A673 (cell line): Measurements from ENCODE around the gene HNRNPDL. TPM values are rescaled to one million over a fixed set of nuclear protein-coding genes. Genes with fewer than 3 reads are reported as not detected.

ENCODE experiments used
- BruUV-seq: library from RNA; stranded (reverse); fragments of 400-500 nt; replicated peaks from 2 replicates; lab custom pipeline; 2021; lab: Mats Ljungman, UMichigan
- CTCF ChIA-PET: fragments of 300-600 bp; sonication (Branson Sonifier 250); formaldehyde crosslinking; loops from one replicate; lab custom pipeline; 2022; ENCODE audit warnings: antibody characterized with exemption; lab: Charles Lee
- POLR2A ChIA-PET: fragments of 300-600 bp; sonication (Branson Sonifier 250); formaldehyde crosslinking; loops from one replicate; lab custom pipeline; 2022; ENCODE audit warnings: antibody characterized with exemption; ENCODE audit not compliant: low non-redundant PET; lab: Charles Lee
- DNase-seq: peaks from one replicate; pipeline ENCODE4 v3.0.0-alpha.2; 2015; ENCODE audit warnings: low spot score
- H3K27ac ChIP-seq: fragments of 200-600 bp; sonication (generic); 2 replicates; pipeline ENCODE4 v1.5.1; 2016; ENCODE audit warnings: mixed run types, low read depth, mild to moderate bottlenecking, mixed read lengths, antibody characterized with exemption, low read length; ENCODE audit not compliant: poor library complexity, severe bottlenecking
- H3K27me3 ChIP-seq: fragments of 200-600 bp; sonication (generic); replicated peaks from 2 replicates; pipeline ENCODE4 v1.6.1; 2017; ENCODE audit warnings: mixed run types, low read depth, mild to moderate bottlenecking, mixed read lengths, antibody characterized with exemption, low read length; ENCODE audit not compliant: insufficient read depth, poor library complexity
- H3K36me3 ChIP-seq: fragments of 200-600 bp; sonication (generic); 2 replicates; pipeline ENCODE4 v1.6.1; 2016; ENCODE audit warnings: mixed run types, mild to moderate bottlenecking, mixed read lengths, antibody characterized with exemption, low read length; ENCODE audit not compliant: insufficient read depth, poor library complexity, severe bottlenecking
- H3K4me1 ChIP-seq: fragments of 200-600 bp; sonication (generic); 2 replicates; pipeline ENCODE4 v1.6.1; 2017; ENCODE audit warnings: mixed run types, mild to moderate bottlenecking, mixed read lengths, antibody characterized with exemption, low read length; ENCODE audit not compliant: insufficient read depth, poor library complexity, severe bottlenecking
- H3K4me3 ChIP-seq: fragments of 200-600 bp; sonication (generic); 2 replicates; pipeline ENCODE4 v1.5.1; 2016; ENCODE audit warnings: low read depth, mixed run types, mild to moderate bottlenecking, mixed read lengths, low read length; ENCODE audit not compliant: poor library complexity, severe bottlenecking
- H3K9me3 ChIP-seq: fragments of 200-600 bp; sonication (generic); 2 replicates; pipeline ENCODE4 v1.6.1; 2016; ENCODE audit warnings: mixed run types, low read depth, mild to moderate bottlenecking, mixed read lengths, antibody characterized with exemption, low read length; ENCODE audit not compliant: poor library complexity, severe bottlenecking
- EZH2 ChIP-seq: fragments of 200-600 bp; sonication (generic); IDR thresholded peaks from 2 replicates; pipeline ENCODE4 v1.6.1; 2017; ENCODE audit warnings: borderline replicate concordance, low read depth, mild to moderate bottlenecking, mixed read lengths, antibody characterized with exemption, low read length; ENCODE audit not compliant: poor library complexity, severe bottlenecking
- intact Hi-C: fragments of 100-400 bp; cut with micrococcal nuclease; formaldehyde crosslinking; loops from one replicate; pipeline ENCODE4 v1.10.0; 2022; ENCODE audit not compliant: unreplicated experiment
- total RNA-seq: library from RNA; stranded (reverse); gene quantifications from 2 replicates; pipeline ENCODE4 v1.2.3, GENCODE V29; 2021
- TF ChIP-seq, protein P1 (sequence below): fragments of 300-800, 200-600 bp; sonication (generic); conservative IDR thresholded peaks from 2 replicates; pipeline ENCODE4 v1.5.1; 2017; ENCODE audit warnings: low read depth, mild to moderate bottlenecking, antibody characterized with exemption, low read length, moderate library complexity, mixed read lengths

HNRNPDL gene
- total RNA-seq, 1 experiment from 2014 or later = 320 TPM

DNA sequence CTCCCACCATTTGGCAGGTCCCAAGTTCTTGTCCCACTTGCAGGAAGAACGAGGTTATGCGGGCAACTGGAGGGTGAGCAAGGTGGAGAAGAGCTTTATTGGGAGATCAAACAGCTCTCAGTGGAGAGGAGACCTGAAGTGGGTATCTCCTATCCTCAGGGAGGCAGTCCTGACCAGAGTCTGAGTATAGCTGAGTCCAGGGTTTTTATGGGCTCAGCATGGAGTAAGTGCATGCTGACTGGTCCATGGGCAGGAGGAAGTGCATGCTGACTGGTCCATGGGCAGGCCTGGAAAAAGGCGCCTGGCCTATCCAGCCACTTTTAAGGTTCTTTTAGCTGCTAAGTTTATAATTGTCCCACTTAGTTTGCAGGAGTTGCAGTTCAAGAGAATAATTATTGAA is 49.0 kb downstream of the HNRNPDL start:
- Histone ChIP-seq H3K27ac (no peak overlapping the region), H3K9me3 (no peaks in the 10 kb centered on the region), H3K4me3 (no peak overlapping the region), H3K4me1 (no peaks in the 10 kb centered on the region), H3K36me3 (no peaks in the 10 kb centered on the region), H3K27me3 (no peaks in the 10 kb centered on the region)
- intact Hi-C loops = no loop called here
- TF ChIP-seq, protein P1, sequence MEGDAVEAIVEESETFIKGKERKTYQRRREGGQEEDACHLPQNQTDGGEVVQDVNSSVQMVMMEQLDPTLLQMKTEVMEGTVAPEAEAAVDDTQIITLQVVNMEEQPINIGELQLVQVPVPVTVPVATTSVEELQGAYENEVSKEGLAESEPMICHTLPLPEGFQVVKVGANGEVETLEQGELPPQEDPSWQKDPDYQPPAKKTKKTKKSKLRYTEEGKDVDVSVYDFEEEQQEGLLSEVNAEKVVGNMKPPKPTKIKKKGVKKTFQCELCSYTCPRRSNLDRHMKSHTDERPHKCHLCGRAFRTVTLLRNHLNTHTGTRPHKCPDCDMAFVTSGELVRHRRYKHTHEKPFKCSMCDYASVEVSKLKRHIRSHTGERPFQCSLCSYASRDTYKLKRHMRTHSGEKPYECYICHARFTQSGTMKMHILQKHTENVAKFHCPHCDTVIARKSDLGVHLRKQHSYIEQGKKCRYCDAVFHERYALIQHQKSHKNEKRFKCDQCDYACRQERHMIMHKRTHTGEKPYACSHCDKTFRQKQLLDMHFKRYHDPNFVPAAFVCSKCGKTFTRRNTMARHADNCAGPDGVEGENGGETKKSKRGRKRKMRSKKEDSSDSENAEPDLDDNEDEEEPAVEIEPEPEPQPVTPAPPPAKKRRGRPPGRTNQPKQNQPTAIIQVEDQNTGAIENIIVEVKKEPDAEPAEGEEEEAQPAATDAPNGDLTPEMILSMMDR = no peak
- no peak for TF ChIP-seq EZH2
- DNase-seq = no peak
- ChIA-PET CTCF (interaction anchor here (0.6 kb wide), 1 partner anchor 62 kb away, joined by 3 read pairs; no protein-coding TSS in a partner anchor), POLR2A (interaction anchor here (0.6 kb wide), 1 partner anchor 16 kb away, joined by 7 read pairs; no protein-coding TSS in a partner anchor)
- BruUV-seq = no TSS peak

GRCh38 chr4:82380831-82381230 is 49.4 kb downstream of the HNRNPDL start:
- no peaks in the 10 kb centered on the region for H3K36me3 ChIP-seq
- H3K4me1 ChIP-seq = no peaks in the 10 kb centered on the region
- ChIA-PET CTCF (no interaction called here), POLR2A (interaction anchor here (0.6 kb wide), 1 partner anchor 15 kb away, joined by 7 read pairs; no protein-coding TSS in a partner anchor)
- no peaks in the 10 kb centered on the region for H3K27me3 ChIP-seq
- no peak for TF ChIP-seq EZH2
- TF ChIP-seq, protein P1 = no peak
- no peak overlapping the region for H3K4me3 ChIP-seq
- no peak overlapping the region for H3K27ac ChIP-seq
- intact Hi-C loops = no loop called here
- no peak for DNase-seq
- no TSS peak for BruUV-seq
- no peaks in the 10 kb centered on the region for H3K9me3 ChIP-seq

DNA sequence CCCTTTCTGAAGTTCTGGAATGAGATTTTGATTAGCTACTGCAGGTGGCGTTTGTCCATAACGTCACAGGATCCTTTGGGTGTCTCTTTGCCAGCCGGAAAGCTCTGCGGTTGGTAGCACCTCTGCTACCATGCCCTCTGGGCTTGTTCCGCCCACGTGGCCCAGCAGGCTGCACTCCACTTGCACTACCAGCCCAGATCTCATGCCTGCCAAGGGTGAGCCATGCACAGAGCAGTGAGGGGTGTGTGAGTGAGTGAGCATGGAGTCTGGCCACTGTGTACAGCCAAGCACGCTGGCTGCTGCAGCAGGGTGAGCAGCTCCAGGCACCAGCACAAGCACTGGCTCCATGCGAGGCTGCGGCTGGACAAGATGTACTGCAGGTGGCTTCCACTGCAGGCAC is 49.9 kb downstream of the HNRNPDL start:
- H3K36me3 ChIP-seq = no peaks in the 10 kb centered on the region
- no peaks in the 10 kb centered on the region for H3K9me3 ChIP-seq
- DNase-seq = no peak
- no peak overlapping the region for H3K27ac ChIP-seq
- no peaks in the 10 kb centered on the region for H3K27me3 ChIP-seq
- no peak overlapping the region for H3K4me3 ChIP-seq
- intact Hi-C loops = no loop called here
- CTCF ChIA-PET = no interaction called here
- BruUV-seq = no TSS peak
- no peaks in the 10 kb centered on the region for H3K4me1 ChIP-seq
- POLR2A ChIA-PET = no interaction called here
- TF ChIP-seq, protein P1 = no peak
- no peak for TF ChIP-seq EZH2
